ENCODE results near the gene GAPVD1. TPM values are rescaled to one million over a fixed set of nuclear protein-coding genes. Genes with fewer than 3 reads are reported as not detected.
"Not testable (repeated sequence)": the region's sequence is repeated elsewhere in the genome, so short reads cannot be mapped to it uniquely, and the experiment has no call there.

GAPVD1 gene
- total RNA-seq, 3 donors from 2014 or later: 49.3 to 77.0 (median 72.7) TPM

GRCh38 chr9:125258160-125258785 is 3.4 kb upstream of the GAPVD1 start:
- no peak overlapping the region for H3K27ac ChIP-seq
- H3K9me3 ChIP-seq: no peaks in the 10 kb centered on the region
- no peak for DNase-seq (ENCODE audit: low spot score in 2 of 2)
- no peak overlapping the region for H3K4me3 ChIP-seq
- no peak for TF ChIP-seq POLR2AphosphoS5 (IDR thresholded peaks at IDR 0.05)
- no peak for TF ChIP-seq CTCF (IDR thresholded peaks at IDR 0.05)
- no peak for TF ChIP-seq POLR2A (IDR thresholded peaks at IDR 0.05)
- no peaks in the 10 kb centered on the region for H3K36me3 ChIP-seq
- no peaks in the 10 kb centered on the region for H3K27me3 ChIP-seq
- H3K4me1 ChIP-seq: peaks cover 0 to 8% of the 10 kb centered on the region in 2 donors
- intact Hi-C loops (cut with DNase I; ENCODE audit: low total_unique reads): no loop called here

- TF ChIP-seq CTCF (IDR thresholded peaks at IDR 0.05) (no peak), POLR2A (IDR thresholded peaks at IDR 0.05) (no peak)
- Histone ChIP-seq H3K36me3 (no peaks in the 10 kb centered on the region), H3K27ac (no peak overlapping the region), H3K9me3 (no peaks in the 10 kb centered on the region), H3K27me3 (no peaks in the 10 kb centered on the region), H3K4me3 (no peak overlapping the region), H3K4me1 (peaks cover 0 to 8% of the 10 kb centered on the region in 2 donors)
- no peak for DNase-seq (ENCODE audit: low spot score in 2 of 2)
- intact Hi-C loops (cut with DNase I; ENCODE audit: low total_unique reads): no loop called here
Measured at GRCh38 chr9:125258832-125259534, 2.6 kb upstream of the GAPVD1 start.

- H3K4me1 ChIP-seq: peaks cover 0 to 8% of the 10 kb centered on the region in 2 donors
- no peaks in the 10 kb centered on the region for H3K36me3 ChIP-seq
- intact Hi-C loops (cut with DNase I; ENCODE audit: low total_unique reads): no loop called here
- H3K9me3 ChIP-seq: no peaks in the 10 kb centered on the region
- TF ChIP-seq CTCF (IDR thresholded peaks at IDR 0.05): no peak
- TF ChIP-seq POLR2A (IDR thresholded peaks at IDR 0.05): no peak
- TF ChIP-seq POLR2AphosphoS5 (IDR thresholded peaks at IDR 0.05): no peak
- no peak for DNase-seq (ENCODE audit: low spot score in 2 of 2)
- H3K27me3 ChIP-seq: no peaks in the 10 kb centered on the region
- no peak overlapping the region for H3K4me3 ChIP-seq
- no peak overlapping the region for H3K27ac ChIP-seq
Measured at GRCh38 chr9:125260561-125260960, 1.1 kb upstream of the GAPVD1 start.

GRCh38 chr9:125262294-125262991 is 817 bp downstream of the GAPVD1 start:
- Histone ChIP-seq H3K9me3 (no peaks in the 10 kb centered on the region), H3K27me3 (no peaks in the 10 kb centered on the region), H3K4me1 (peaks cover 0 to 8% of the 10 kb centered on the region in 2 donors), H3K27ac (peak overlapping the region; percentile 90 to 93), H3K4me3 (peak overlapping the region; percentile 93 to 98 (median 97)), H3K36me3 (no peaks in the 10 kb centered on the region)
- intact Hi-C loops (cut with DNase I; ENCODE audit: low total_unique reads): no loop called here
- TF ChIP-seq POLR2A (IDR thresholded peaks at IDR 0.05) (no peak), CTCF (IDR thresholded peaks at IDR 0.05) (no peak), POLR2AphosphoS5 (IDR thresholded peaks at IDR 0.05) (no peak)
- no peak for DNase-seq (ENCODE audit: low spot score in 2 of 2)

GRCh38 chr9:125264068-125264467 is 2.4 kb downstream of the GAPVD1 start:
- H3K27ac ChIP-seq; H3K9me3 ChIP-seq; H3K36me3 ChIP-seq; H3K4me1 ChIP-seq; H3K4me3 ChIP-seq; intact Hi-C loops (cut with DNase I; ENCODE audit: low total_unique reads); H3K27me3 ChIP-seq; DNase-seq (ENCODE audit: low spot score in 2 of 2): not testable (repeated sequence)

All from breast epithelium (tissue), 4 donors.